Astrocyte (in vitro differentiated cells and primary cell): ENCODE measurements around the gene CCDC12. TPM values are rescaled to one million over a fixed set of nuclear protein-coding genes. Genes with fewer than 3 reads are reported as not detected.

Source experiments
- DNase-seq: peaks from one replicate; pipeline ENCODE4 v3.0.0-alpha.2; 2010; ENCODE audit warnings: low read depth
- FAIRE-seq: peaks from 2 replicates; lab custom pipeline; 2011; peaks lifted over from hg19 to GRCh38; lab: Jason Lieb, UNC
- H2AFZ ChIP-seq: 2 replicates; pipeline ENCODE4 v1.6.0; 2012; ENCODE audit warnings: low read depth, low read length, inconsistent platforms
- H3K27ac ChIP-seq: 2 replicates; pipeline ENCODE4 v1.5.1; 2011; ENCODE audit warnings: low read depth, low read length, inconsistent platforms
- H3K27me3 ChIP-seq: 2 replicates; pipeline ENCODE4 v1.6.0; 2011; ENCODE audit warnings: low read length, inconsistent platforms; ENCODE audit not compliant: insufficient read depth
- H3K36me3 ChIP-seq: 2 replicates; pipeline ENCODE4 v1.5.1; 2011; ENCODE audit warnings: low read length, inconsistent platforms; ENCODE audit not compliant: insufficient read depth
- H3K4me1 ChIP-seq: 2 replicates; pipeline ENCODE4 v1.5.1; 2011; ENCODE audit warnings: low read length, inconsistent platforms; ENCODE audit not compliant: insufficient read depth
- H3K4me2 ChIP-seq: 2 replicates; pipeline ENCODE4 v1.6.0; 2012; ENCODE audit warnings: low read length, inconsistent platforms
- H3K4me3 ChIP-seq: 2 replicates; pipeline ENCODE4 v1.5.1; 2011; ENCODE audit warnings: low read depth, mild to moderate bottlenecking, low read length, inconsistent platforms; ENCODE audit not compliant: insufficient read depth
- H3K79me2 ChIP-seq: 2 replicates; pipeline ENCODE4 v1.6.0; 2012; ENCODE audit warnings: mild to moderate bottlenecking, low read length, inconsistent platforms; ENCODE audit not compliant: insufficient read depth
- H3K9ac ChIP-seq: 2 replicates; pipeline ENCODE4 v1.6.0; 2012; ENCODE audit warnings: mild to moderate bottlenecking, low read length, inconsistent platforms
- H3K9me3 ChIP-seq: 2 replicates; pipeline ENCODE4 v1.5.1; 2012; ENCODE audit warnings: low read depth, mild to moderate bottlenecking, low read length, inconsistent platforms; ENCODE audit not compliant: insufficient read depth
- H4K20me1 ChIP-seq: 2 replicates; pipeline ENCODE4 v1.6.0; 2012; ENCODE audit warnings: low read length, inconsistent platforms; ENCODE audit not compliant: insufficient read depth
- H3K27ac Mint-ChIP-seq: one replicate; pipeline ENCODE4 v1.8.0; 2021; ENCODE audit warnings: mild to moderate bottlenecking, mixed read lengths; ENCODE audit not compliant: unreplicated experiment
- H3K27me3 Mint-ChIP-seq: one replicate; pipeline ENCODE4 v1.8.0; 2021; ENCODE audit warnings: low read depth, mixed read lengths; ENCODE audit not compliant: unreplicated experiment
- H3K36me3 Mint-ChIP-seq: one replicate; pipeline ENCODE4 v1.8.0; 2021; ENCODE audit warnings: low read depth, mixed read lengths; ENCODE audit not compliant: unreplicated experiment
- H3K4me1 Mint-ChIP-seq: one replicate; pipeline ENCODE4 v1.8.0; 2021; ENCODE audit warnings: low read depth, mixed read lengths; ENCODE audit not compliant: unreplicated experiment
- H3K4me3 Mint-ChIP-seq: one replicate; pipeline ENCODE4 v1.8.0; 2021; ENCODE audit warnings: mild to moderate bottlenecking, moderate library complexity, mixed read lengths; ENCODE audit not compliant: unreplicated experiment
- H3K9me3 Mint-ChIP-seq: one replicate; pipeline ENCODE4 v1.8.0; 2021; ENCODE audit warnings: mild to moderate bottlenecking, mixed read lengths; ENCODE audit not compliant: unreplicated experiment
- EZH2 ChIP-seq: IDR thresholded peaks from 2 replicates; pipeline ENCODE4 v1.6.1; 2012; ENCODE audit warnings: mild to moderate bottlenecking, low read length, inconsistent platforms; ENCODE audit not compliant: insufficient read depth
- total RNA-seq: library from RNA; stranded (reverse); gene quantifications from 2 replicates; pipeline ENCODE4 v1.2.1, GENCODE V29; 2021
- TF ChIP-seq, protein P1 (sequence below): IDR thresholded peaks from 2 replicates; pipeline ENCODE4 v1.5.1; 2011; ENCODE audit warnings: low read depth, mild to moderate bottlenecking, inconsistent platforms, low read length, moderate library complexity; ENCODE audit not compliant: insufficient read depth

Gene CCDC12
- total RNA-seq, 1 donor from 2014 or later, result 29.0 TPM

DNA sequence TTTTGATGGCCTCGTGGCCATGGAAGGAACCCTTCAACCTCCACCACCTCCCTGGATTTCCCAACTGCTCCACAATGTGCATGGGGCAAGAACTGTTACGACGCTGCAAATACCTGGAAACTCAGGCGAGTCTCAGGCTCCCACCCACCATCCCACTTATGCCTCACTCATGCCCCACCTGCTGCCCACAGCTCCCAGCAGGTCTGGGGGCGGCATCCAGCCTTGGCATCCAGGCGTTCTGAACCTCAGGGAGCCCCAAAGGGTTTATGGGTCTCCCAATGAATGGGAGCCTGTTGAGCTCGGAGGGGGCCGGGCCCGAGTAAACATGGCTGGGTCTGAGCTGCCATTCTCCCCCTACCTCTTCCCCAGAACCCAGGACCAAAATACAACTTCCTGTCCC, 101.0 kb downstream of the CCDC12 start:
- Mint-ChIP-seq H3K4me3 (no peak overlapping the region), H3K27me3 (peaks cover 44% of the 10 kb centered on the region), H3K9me3 (no peaks in the 10 kb centered on the region), H3K36me3 (no peaks in the 10 kb centered on the region), H3K4me1 (peaks cover 16% of the 10 kb centered on the region), H3K27ac (no peak overlapping the region)
- Histone ChIP-seq H3K4me3 (no peak overlapping the region), H3K79me2 (no peaks in the 10 kb centered on the region), H3K27me3 (peaks cover 24% of the 10 kb centered on the region), H2AFZ (no peak overlapping the region), H3K9me3 (no peaks in the 10 kb centered on the region), H4K20me1 (no peaks in the 10 kb centered on the region), H3K27ac (no peak overlapping the region), H3K9ac (no peak overlapping the region), H3K36me3 (no peaks in the 10 kb centered on the region), H3K4me2 (no peak overlapping the region), H3K4me1 (no peaks in the 10 kb centered on the region)
- TF ChIP-seq, protein P1, sequence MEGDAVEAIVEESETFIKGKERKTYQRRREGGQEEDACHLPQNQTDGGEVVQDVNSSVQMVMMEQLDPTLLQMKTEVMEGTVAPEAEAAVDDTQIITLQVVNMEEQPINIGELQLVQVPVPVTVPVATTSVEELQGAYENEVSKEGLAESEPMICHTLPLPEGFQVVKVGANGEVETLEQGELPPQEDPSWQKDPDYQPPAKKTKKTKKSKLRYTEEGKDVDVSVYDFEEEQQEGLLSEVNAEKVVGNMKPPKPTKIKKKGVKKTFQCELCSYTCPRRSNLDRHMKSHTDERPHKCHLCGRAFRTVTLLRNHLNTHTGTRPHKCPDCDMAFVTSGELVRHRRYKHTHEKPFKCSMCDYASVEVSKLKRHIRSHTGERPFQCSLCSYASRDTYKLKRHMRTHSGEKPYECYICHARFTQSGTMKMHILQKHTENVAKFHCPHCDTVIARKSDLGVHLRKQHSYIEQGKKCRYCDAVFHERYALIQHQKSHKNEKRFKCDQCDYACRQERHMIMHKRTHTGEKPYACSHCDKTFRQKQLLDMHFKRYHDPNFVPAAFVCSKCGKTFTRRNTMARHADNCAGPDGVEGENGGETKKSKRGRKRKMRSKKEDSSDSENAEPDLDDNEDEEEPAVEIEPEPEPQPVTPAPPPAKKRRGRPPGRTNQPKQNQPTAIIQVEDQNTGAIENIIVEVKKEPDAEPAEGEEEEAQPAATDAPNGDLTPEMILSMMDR, result no peak
- no peak for TF ChIP-seq EZH2
- no peak for FAIRE-seq
- no peak for DNase-seq

DNA sequence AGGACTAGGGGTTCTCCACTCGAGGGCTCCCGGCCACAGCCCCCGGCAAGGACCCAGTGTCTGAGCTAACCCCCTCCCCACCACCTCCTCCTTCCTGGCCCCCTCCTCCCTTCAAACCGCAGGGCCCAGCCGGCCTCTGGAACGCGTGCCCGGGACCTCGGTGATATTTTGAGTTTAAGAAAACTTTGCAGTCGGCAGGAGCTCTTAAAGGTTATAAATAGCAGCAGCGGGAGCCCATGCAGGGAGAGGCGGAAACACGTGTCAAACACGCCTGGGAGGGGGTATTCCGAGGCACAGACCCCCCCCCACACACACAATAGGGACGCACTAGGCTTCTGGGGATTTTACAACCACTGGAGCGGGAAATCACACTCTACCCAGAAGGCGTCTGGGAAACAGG, 102.1 kb downstream of the CCDC12 start:
- H3K27me3 ChIP-seq, result peaks cover 26% of the 10 kb centered on the region
- no peaks in the 10 kb centered on the region for H4K20me1 ChIP-seq
- no peak overlapping the region for H3K27ac ChIP-seq
- Mint-ChIP-seq H3K4me1 (peaks cover 16% of the 10 kb centered on the region), H3K27me3 (peaks cover 46% of the 10 kb centered on the region), H3K4me3 (no peak overlapping the region), H3K36me3 (no peaks in the 10 kb centered on the region), H3K27ac (no peak overlapping the region), H3K9me3 (no peaks in the 10 kb centered on the region)
- H3K36me3 ChIP-seq, result no peaks in the 10 kb centered on the region
- no peak overlapping the region for H3K4me2 ChIP-seq
- H3K4me1 ChIP-seq, result no peaks in the 10 kb centered on the region
- no peak overlapping the region for H3K4me3 ChIP-seq
- H3K9me3 ChIP-seq, result no peaks in the 10 kb centered on the region
- no peaks in the 10 kb centered on the region for H3K79me2 ChIP-seq
- FAIRE-seq (no peak), DNase-seq (no peak)
- H3K9ac ChIP-seq, result no peak overlapping the region
- TF ChIP-seq, protein P1, result no peak
- no peak for TF ChIP-seq EZH2
- H2AFZ ChIP-seq, result no peak overlapping the region

DNA sequence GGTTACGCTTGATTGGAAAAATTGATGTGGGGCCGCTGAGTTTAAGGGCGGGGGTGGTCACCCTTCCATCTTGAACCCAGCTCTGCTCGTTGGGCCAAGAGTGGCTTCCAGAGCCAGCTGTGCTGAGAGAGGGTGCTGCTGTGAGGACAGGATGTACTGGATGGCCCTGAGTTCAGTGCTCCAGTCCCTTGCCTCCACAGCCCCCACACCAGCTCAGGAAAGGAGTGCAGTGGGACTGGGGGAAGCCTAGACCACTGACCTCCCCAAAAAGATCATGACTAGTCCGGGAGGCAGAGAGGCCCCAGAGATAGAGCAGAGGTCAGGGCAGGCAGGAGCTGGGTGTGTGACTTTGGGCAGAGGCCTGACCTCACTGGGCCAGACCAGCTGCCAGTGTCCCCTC, 103.0 kb downstream of the CCDC12 start:
- TF ChIP-seq, protein P1, result no peak
- TF ChIP-seq EZH2, result no peak
- Mint-ChIP-seq H3K4me3 (no peak overlapping the region), H3K9me3 (no peaks in the 10 kb centered on the region), H3K36me3 (no peaks in the 10 kb centered on the region), H3K27ac (no peak overlapping the region), H3K27me3 (peaks cover 53% of the 10 kb centered on the region), H3K4me1 (peaks cover 9% of the 10 kb centered on the region)
- H3K79me2 ChIP-seq, result no peaks in the 10 kb centered on the region
- H3K27me3 ChIP-seq, result peaks cover 26% of the 10 kb centered on the region
- no peak overlapping the region for H3K9ac ChIP-seq
- H3K27ac ChIP-seq, result no peak overlapping the region
- no peak overlapping the region for H2AFZ ChIP-seq
- no peak for FAIRE-seq
- no peak for DNase-seq
- H3K9me3 ChIP-seq, result no peaks in the 10 kb centered on the region
- no peak overlapping the region for H3K4me2 ChIP-seq
- no peak overlapping the region for H3K4me3 ChIP-seq
- H3K36me3 ChIP-seq, result no peaks in the 10 kb centered on the region
- no peaks in the 10 kb centered on the region for H3K4me1 ChIP-seq
- H4K20me1 ChIP-seq, result no peaks in the 10 kb centered on the region

Other genes with a start within 250 kb of the CCDC12 start
- gene MYL3, start 113.3 kb downstream of the CCDC12 start, total RNA-seq, result 0.43 and 0.89 TPM in 2 replicates
- 4.4 and 5.2 TPM in 2 replicates for gene PTH1R, start 99.0 kb downstream of the CCDC12 start, total RNA-seq
- 11.4 and 14.8 TPM in 2 replicates for gene NBEAL2, start 2.9 kb upstream of the CCDC12 start, total RNA-seq
- gene SETD2, start 187.4 kb upstream of the CCDC12 start, total RNA-seq, result 41.4 and 46.5 TPM in 2 replicates